ENCODE measurements around the gene NFIA. TPM values are rescaled to one million over a fixed set of nuclear protein-coding genes. Genes with fewer than 3 reads are reported as not detected.

NFIA gene
- polyA plus RNA-seq, 1 donor (not counting 4 experiments of a cell fraction or from before 2014, with no cell fraction given) = 14.7 TPM

DNA sequence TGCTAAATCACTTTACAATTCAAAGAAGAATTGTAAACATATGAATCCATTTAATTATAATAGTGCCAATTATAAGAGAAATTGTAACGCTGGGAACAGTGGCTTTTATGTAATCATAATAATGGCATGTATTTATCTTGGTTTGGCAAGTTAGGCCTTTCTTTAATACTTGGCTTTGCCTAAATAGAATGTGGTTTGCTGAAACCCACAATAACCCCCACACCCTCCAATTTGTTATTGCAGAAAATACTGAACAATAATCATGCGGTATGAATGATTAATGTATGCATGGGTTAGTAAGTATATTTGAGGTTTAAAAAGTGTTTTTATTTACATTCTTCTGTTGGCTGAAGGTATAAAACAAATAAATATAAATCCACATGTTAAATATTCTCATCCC, 138.2 kb downstream of the NFIA start:
- Histone ChIP-seq H3K9me3 (ENCODE audit: control insufficient read depth, low read depth, low read length) (no peaks in the 10 kb centered on the region), H4K20me1 (ENCODE audit: control insufficient read depth, extremely low read depth, insufficient read depth, low read length) (no peaks in the 10 kb centered on the region), H3K27ac (ENCODE audit: control insufficient read depth, insufficient read depth, low read length) (no peak overlapping the region), H3K9me1 (ENCODE audit: control insufficient read depth, extremely low read depth, insufficient read depth, low read length) (no peaks in the 10 kb centered on the region), H3K4me2 (ENCODE audit: control insufficient read depth, extremely low read depth, insufficient read depth, low read depth, low read length) (no peak overlapping the region), H3K9ac (ENCODE audit: control insufficient read depth, extremely low read depth, insufficient read depth, low read length) (no peak overlapping the region), H2AFZ (ENCODE audit: control insufficient read depth, low read length) (no peak overlapping the region), H3K4me3 (ENCODE audit: control insufficient read depth in 2 of 3, extremely low read depth in 1 of 3, insufficient read depth in 2 of 3, low read depth in 1 of 3, low read length in 3 of 3) (no peak overlapping the region), H3K4me1 (ENCODE audit: control insufficient read depth, extremely low read depth, insufficient read depth, low read length) (no peaks in the 10 kb centered on the region), H3K79me2 (ENCODE audit: control insufficient read depth, insufficient read depth, low read length) (no peaks in the 10 kb centered on the region), H3K36me3 (ENCODE audit: control insufficient read depth in 2 of 2, extremely low read depth in 1 of 2, insufficient read depth in 2 of 2, low read length in 2 of 2) (no peaks in the 10 kb centered on the region), H3K27me3 (ENCODE audit: control insufficient read depth, extremely low read depth, insufficient read depth, low read length) (no peaks in the 10 kb centered on the region)
- TF ChIP-seq CTCF (optimal IDR thresholded peaks at IDR 0.05 in 1 of 3, IDR thresholded peaks at IDR 0.05 in 1 of 3, conservative IDR thresholded peaks at IDR 0.05 in 1 of 3; ENCODE audit: extremely low read depth in 1 of 3, insufficient read depth in 2 of 3, low read length in 3 of 3) = no peak
- no peak for TF ChIP-seq EZH2 (IDR thresholded peaks at IDR 0.05; ENCODE audit: low read length)
- dilution Hi-C loops (cut with MboI; ENCODE audit: extremely low pct_ligation_motif_present, low sequenced_read_pairs) = no loop called here
- DNase-seq (ENCODE audit: low read depth, low spot score) (no peak), FAIRE-seq (no peak)

DNA sequence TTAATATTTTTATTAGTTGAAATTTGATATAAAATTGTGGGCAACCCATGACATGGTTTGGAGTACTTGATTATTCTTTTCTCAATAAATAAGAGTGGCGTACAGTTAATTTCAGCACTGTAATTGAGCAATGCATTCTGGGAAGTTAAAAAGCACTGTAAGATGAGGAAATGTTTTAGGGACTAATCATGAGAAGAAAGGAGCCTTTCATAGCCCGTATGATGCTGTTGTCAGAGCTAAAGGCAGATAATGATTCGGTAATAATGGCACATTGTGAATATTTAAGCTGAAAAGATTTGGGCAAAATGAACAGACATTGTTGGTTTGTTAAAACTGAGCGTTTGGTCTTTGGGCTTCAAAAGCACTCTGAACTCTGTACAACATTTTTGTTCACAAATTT, 139.3 kb downstream of the NFIA start:
- no peak overlapping the region for H3K4me2 ChIP-seq (ENCODE audit: control insufficient read depth, extremely low read depth, insufficient read depth, low read depth, low read length)
- FAIRE-seq = no peak
- DNase-seq (ENCODE audit: low read depth, low spot score) = no peak

More for the DNA sequence above, 139.3 kb downstream of the NFIA start:
- H3K4me3 ChIP-seq (ENCODE audit: control insufficient read depth in 2 of 3, extremely low read depth in 1 of 3, insufficient read depth in 2 of 3, low read depth in 1 of 3, low read length in 3 of 3) = no peak overlapping the region
- H3K36me3 ChIP-seq (ENCODE audit: control insufficient read depth in 2 of 2, extremely low read depth in 1 of 2, insufficient read depth in 2 of 2, low read length in 2 of 2) = no peaks in the 10 kb centered on the region
- no peaks in the 10 kb centered on the region for H3K79me2 ChIP-seq (ENCODE audit: control insufficient read depth, insufficient read depth, low read length)
- H3K27ac ChIP-seq (ENCODE audit: control insufficient read depth, insufficient read depth, low read length) = no peak overlapping the region
- H4K20me1 ChIP-seq (ENCODE audit: control insufficient read depth, extremely low read depth, insufficient read depth, low read length) = no peaks in the 10 kb centered on the region
- no peaks in the 10 kb centered on the region for H3K9me3 ChIP-seq (ENCODE audit: control insufficient read depth, low read depth, low read length)
- dilution Hi-C loops (cut with MboI; ENCODE audit: extremely low pct_ligation_motif_present, low sequenced_read_pairs) = no loop called here
- no peaks in the 10 kb centered on the region for H3K9me1 ChIP-seq (ENCODE audit: control insufficient read depth, extremely low read depth, insufficient read depth, low read length)
- no peak overlapping the region for H2AFZ ChIP-seq (ENCODE audit: control insufficient read depth, low read length)
- no peak for TF ChIP-seq CTCF (optimal IDR thresholded peaks at IDR 0.05 in 1 of 3, IDR thresholded peaks at IDR 0.05 in 1 of 3, conservative IDR thresholded peaks at IDR 0.05 in 1 of 3; ENCODE audit: extremely low read depth in 1 of 3, insufficient read depth in 2 of 3, low read length in 3 of 3)
- no peak for TF ChIP-seq EZH2 (IDR thresholded peaks at IDR 0.05; ENCODE audit: low read length)
- H3K9ac ChIP-seq (ENCODE audit: control insufficient read depth, extremely low read depth, insufficient read depth, low read length) = no peak overlapping the region
- H3K4me1 ChIP-seq (ENCODE audit: control insufficient read depth, extremely low read depth, insufficient read depth, low read length) = peaks cover 3% of the 10 kb centered on the region
- H3K27me3 ChIP-seq (ENCODE audit: control insufficient read depth, extremely low read depth, insufficient read depth, low read length) = no peaks in the 10 kb centered on the region
